Retinal pigment epithelial cell (primary cell): Measurements from ENCODE around the gene ALDOB.

Experiments used
- DNase-seq: peaks from one replicate; pipeline ENCODE4 v3.0.0-alpha.2; 2010; ENCODE audit warnings: low read depth
- H3K4me3 ChIP-seq: 2 replicates; pipeline ENCODE4 v1.5.1; 2011; ENCODE audit warnings: mild to moderate bottlenecking, low read length, control low read depth, moderate library complexity
- CTCF ChIP-seq: conservative IDR thresholded peaks from 2 replicates; pipeline ENCODE4 v1.5.1; 2011; ENCODE audit warnings: low read depth, low read length, control low read depth, inconsistent platforms

The ALDOB gene

DNA sequence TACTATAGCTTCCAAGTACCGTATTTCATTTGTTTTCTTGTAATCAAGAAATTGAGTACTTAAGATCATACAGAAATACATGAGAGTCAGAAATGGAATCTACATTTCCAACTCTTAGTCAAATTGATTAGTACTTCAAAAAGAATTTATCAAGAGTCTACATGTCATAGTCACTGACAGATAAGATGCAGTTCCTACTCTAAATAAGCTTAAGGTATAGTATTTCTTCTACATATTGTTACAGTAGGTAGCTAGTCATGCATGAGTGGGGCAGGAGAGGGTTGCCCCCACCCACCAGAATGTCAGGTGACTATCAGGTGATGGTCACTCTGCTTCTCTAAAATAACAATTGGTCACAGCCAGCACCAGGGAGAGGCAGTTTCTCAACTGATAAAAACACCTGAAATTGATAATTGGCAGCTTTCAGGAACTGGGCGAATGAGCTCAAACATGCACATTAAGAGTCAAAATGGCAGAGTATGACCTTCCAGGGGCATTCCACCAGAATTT is 53.7 kb downstream of the ALDOB start:
- no peak for DNase-seq
- no peak overlapping the region for H3K4me3 ChIP-seq
- TF ChIP-seq CTCF = no peak

DNA sequence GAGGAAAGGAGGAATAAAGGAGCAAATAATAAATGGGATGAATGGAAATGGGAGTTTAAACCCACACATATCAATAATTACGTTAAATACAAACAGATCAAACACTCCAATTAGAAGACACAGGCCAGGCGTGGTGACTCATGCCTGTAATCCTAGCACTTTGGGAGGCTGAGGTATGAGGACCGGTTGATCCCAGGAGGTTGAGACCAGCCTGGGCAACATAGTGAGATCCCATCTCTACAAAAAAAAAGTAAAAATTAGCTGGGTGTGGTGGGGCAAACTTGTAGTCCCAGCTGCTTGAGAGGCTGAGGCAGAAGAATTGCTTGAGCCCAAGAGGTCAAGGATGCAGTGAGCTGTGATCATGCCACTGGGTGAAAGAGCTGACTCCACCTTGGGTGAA is 54.5 kb downstream of the ALDOB start:
- TF ChIP-seq CTCF = no peak
- H3K4me3 ChIP-seq = no peak overlapping the region
- DNase-seq = no peak

GRCh38 chr9:101380295-101380694 is 55.3 kb downstream of the ALDOB start:
- no peak for TF ChIP-seq CTCF
- DNase-seq = no peak
- no peak overlapping the region for H3K4me3 ChIP-seq

DNA sequence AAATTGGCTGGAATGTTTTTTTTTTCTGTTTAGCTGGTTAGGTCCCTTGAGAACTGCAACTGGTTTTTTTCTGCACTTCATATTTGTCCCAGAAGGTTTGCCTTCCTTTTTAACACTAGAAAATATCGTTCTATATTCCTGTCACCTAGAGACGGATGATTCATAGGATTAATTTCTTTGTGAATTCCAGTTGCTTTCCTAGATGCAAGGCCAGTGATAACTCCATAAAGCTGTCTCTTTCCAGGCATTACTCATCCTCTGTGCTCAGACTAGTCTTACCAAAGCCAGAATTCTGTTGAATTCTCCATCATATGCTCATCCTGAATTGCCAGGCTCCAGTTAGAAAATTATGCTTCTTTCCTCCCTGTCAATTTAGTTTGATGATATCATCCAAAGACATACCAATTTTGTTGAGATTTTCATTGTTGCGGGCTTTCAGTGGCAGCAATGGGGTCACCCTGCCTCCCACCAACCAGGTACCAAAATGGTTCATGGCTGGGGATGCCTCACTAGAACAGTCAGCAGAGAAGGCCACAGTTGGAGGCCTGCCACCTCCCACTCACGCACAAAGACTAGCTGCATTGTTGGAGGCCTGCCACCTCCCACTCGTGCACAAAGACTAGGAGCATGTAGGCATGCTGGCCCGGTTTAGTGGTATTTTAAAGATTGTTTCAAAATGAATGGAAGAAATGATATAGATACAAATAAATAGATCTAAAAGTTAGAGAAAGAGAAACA is 59.3 kb downstream of the ALDOB start:
- no peak for TF ChIP-seq CTCF
- DNase-seq = no peak
- no peak overlapping the region for H3K4me3 ChIP-seq

DNA sequence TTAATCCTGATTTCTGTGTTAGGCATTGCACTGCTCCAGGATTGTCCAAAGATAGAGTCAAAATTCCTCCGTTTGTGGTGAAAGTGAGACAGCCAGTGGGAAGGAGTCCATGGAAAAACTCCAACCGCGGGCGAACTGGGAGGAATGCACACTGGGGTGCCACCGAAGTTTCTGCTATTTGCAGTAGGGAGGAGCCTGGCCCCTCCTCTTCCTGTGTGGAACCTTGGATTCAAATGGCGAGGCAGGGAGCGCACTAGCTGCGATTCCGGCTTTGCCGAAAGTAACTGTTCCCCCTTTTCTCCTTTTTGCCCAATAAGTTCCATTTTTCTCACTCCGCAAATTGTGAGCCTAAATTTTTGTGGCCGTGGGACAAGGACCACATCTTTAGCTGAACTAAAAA is 60.0 kb downstream of the ALDOB start:
- TF ChIP-seq CTCF = no peak
- DNase-seq = no peak

DNA sequence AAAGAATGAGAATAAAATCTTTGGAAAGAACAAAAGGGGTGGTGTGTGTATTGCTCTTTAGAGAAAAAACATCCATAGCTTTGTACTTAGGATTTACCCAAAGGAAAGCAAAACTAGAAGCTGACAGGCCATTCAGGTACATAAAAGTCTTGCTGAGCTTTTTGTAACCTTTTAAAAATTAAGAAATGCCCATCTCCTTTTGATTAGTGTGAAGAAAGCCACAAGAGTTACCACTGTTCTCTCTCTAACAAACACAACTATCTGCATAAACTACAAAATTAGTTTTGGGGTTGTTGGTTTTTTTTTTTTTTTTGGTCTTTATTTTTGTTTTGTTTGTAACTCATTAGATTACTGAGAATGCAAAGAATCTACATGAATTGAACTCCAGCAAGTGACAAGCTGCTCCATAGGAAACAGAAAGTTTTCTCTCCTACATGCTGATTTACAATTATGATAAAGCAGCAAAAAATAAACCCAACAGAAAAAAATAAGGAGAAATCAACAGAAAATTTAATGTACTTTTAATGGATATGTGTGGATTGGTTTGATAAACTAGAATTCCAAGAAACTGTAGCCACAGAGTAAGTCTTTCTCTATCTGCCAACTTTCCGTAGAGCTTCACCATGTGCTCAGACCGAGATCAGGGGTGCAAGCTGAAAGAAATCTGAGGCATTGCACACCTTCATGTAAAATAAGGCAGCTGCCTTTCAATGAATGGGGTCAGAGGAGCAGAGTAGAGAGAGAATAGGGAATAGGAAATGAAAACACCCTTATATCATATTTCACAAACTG is 63.1 kb downstream of the ALDOB start:
- DNase-seq = no peak
- no peak for TF ChIP-seq CTCF
- H3K4me3 ChIP-seq = no peak overlapping the region

More for the DNA sequence above, 60.0 kb downstream of the ALDOB start:
- H3K4me3 ChIP-seq = no peak overlapping the region
